ENCODE measurements around the gene ATP10B.
"Not testable (repeated sequence)": the region's sequence is repeated elsewhere in the genome, so short reads cannot be mapped to it uniquely, and the experiment has no call there.

ATP10B gene

DNA sequence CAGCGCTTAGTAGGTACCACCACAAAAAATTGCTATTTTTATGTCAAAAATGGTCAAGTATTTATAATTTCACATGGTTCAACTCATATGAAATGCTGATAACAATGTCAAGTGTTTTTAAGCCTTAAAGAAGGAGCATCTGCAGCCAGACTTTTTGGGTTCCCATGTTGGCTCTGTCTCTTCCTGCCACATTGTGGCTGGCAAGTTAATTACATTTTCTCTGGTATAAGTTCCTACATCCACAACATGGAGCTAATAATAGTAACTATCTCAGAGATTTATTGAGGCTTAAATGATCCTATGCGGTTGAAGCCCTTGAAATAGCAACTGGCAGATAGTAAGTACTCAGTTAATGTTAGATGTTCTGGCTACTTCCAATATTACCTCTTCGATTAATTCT is 5.4 kb downstream of the ATP10B start:
- Histone ChIP-seq H3K27me3 (ENCODE audit: low read depth, low read length) (no peaks in the 10 kb centered on the region), H3K9me3 (ENCODE audit: control insufficient read depth in 1 of 2, low read length in 2 of 2) (no peaks in the 10 kb centered on the region), H3K27ac (ENCODE audit: low read length) (no peak overlapping the region), H3K4me1 (ENCODE audit: control insufficient read depth in 1 of 2, insufficient read depth in 2 of 2, low read length in 2 of 2) (no peaks in the 10 kb centered on the region), H3K4me3 (ENCODE audit: low read depth in 1 of 2, low read length in 2 of 2) (no peak overlapping the region), H3K36me3 (ENCODE audit: control insufficient read depth in 1 of 2, insufficient read depth in 2 of 2, low read length in 2 of 2) (no peaks in the 10 kb centered on the region)

- Histone ChIP-seq H3K9me3 (ENCODE audit: control insufficient read depth in 1 of 2, low read length in 2 of 2) (no peaks in the 10 kb centered on the region), H3K27me3 (ENCODE audit: low read depth, low read length) (no peaks in the 10 kb centered on the region), H3K27ac (ENCODE audit: low read length) (no peak overlapping the region), H3K4me1 (ENCODE audit: control insufficient read depth in 1 of 2, insufficient read depth in 2 of 2, low read length in 2 of 2) (no peaks in the 10 kb centered on the region), H3K4me3 (ENCODE audit: low read depth in 1 of 2, low read length in 2 of 2) (no peak overlapping the region), H3K36me3 (ENCODE audit: control insufficient read depth in 1 of 2, insufficient read depth in 2 of 2, low read length in 2 of 2) (no peaks in the 10 kb centered on the region)
Measured at GRCh38 chr5:160844177-160844576, 7.8 kb downstream of the ATP10B start.

DNA sequence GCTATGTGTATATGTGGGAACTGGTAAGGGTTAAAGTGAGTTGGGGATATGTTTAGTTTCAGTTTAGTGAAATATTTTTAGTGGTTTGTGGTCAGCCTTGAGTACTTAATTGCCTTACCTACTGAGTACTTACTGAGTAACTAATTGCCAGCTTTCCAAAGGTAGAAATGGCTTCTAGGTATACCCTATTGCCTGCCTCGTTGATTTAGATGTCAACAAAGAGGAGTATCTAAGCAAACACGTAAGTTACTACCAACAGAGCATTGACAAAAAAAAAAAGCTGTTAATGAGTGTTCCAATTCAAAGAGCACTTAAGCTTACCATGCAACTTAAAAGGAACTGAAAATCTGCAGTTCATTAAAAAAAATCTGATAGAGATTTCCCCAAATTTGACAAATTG is 8.8 kb downstream of the ATP10B start:
- no peak overlapping the region for H3K27ac ChIP-seq (ENCODE audit: low read length)
- H3K4me1 ChIP-seq (ENCODE audit: control insufficient read depth in 1 of 2, insufficient read depth in 2 of 2, low read length in 2 of 2) = no peaks in the 10 kb centered on the region
- no peaks in the 10 kb centered on the region for H3K27me3 ChIP-seq (ENCODE audit: low read depth, low read length)
- H3K9me3 ChIP-seq (ENCODE audit: control insufficient read depth in 1 of 2, low read length in 2 of 2) = no peaks in the 10 kb centered on the region
- no peaks in the 10 kb centered on the region for H3K36me3 ChIP-seq (ENCODE audit: control insufficient read depth in 1 of 2, insufficient read depth in 2 of 2, low read length in 2 of 2)
- H3K4me3 ChIP-seq (ENCODE audit: low read depth in 1 of 2, low read length in 2 of 2) = no peak overlapping the region

- H3K36me3 ChIP-seq (ENCODE audit: control insufficient read depth in 1 of 2, insufficient read depth in 2 of 2, low read length in 2 of 2) = no peaks in the 10 kb centered on the region
- H3K9me3 ChIP-seq (ENCODE audit: control insufficient read depth in 1 of 2, low read length in 2 of 2) = peaks cover 0 to 5% of the 10 kb centered on the region in 2 donors
- no peaks in the 10 kb centered on the region for H3K4me1 ChIP-seq (ENCODE audit: control insufficient read depth in 1 of 2, insufficient read depth in 2 of 2, low read length in 2 of 2)
- no peaks in the 10 kb centered on the region for H3K27me3 ChIP-seq (ENCODE audit: low read depth, low read length)
- H3K27ac ChIP-seq (ENCODE audit: low read length) = no peak overlapping the region
- no peak overlapping the region for H3K4me3 ChIP-seq (ENCODE audit: low read depth in 1 of 2, low read length in 2 of 2)
Measured at GRCh38 chr5:160837749-160838593, 14.0 kb downstream of the ATP10B start.

- no peaks in the 10 kb centered on the region for H3K27me3 ChIP-seq (ENCODE audit: low read depth, low read length)
- H3K4me3 ChIP-seq (ENCODE audit: low read depth in 1 of 2, low read length in 2 of 2) = no peak overlapping the region
- peaks cover 3 to 8% of the 10 kb centered on the region in 2 donors for H3K9me3 ChIP-seq (ENCODE audit: control insufficient read depth in 1 of 2, low read length in 2 of 2)
- H3K4me1 ChIP-seq (ENCODE audit: control insufficient read depth in 1 of 2, insufficient read depth in 2 of 2, low read length in 2 of 2) = no peaks in the 10 kb centered on the region
- H3K36me3 ChIP-seq (ENCODE audit: control insufficient read depth in 1 of 2, insufficient read depth in 2 of 2, low read length in 2 of 2) = no peaks in the 10 kb centered on the region
- no peak overlapping the region for H3K27ac ChIP-seq (ENCODE audit: low read length)
Measured at GRCh38 chr5:160837211-160837610, 14.8 kb downstream of the ATP10B start.

GRCh38 chr5:160835818-160836528 is 16.0 kb downstream of the ATP10B start:
- H3K36me3 ChIP-seq (ENCODE audit: control insufficient read depth in 1 of 2, insufficient read depth in 2 of 2, low read length in 2 of 2) = no peaks in the 10 kb centered on the region
- H3K27me3 ChIP-seq (ENCODE audit: low read depth, low read length) = no peaks in the 10 kb centered on the region
- no peaks in the 10 kb centered on the region for H3K4me1 ChIP-seq (ENCODE audit: control insufficient read depth in 1 of 2, insufficient read depth in 2 of 2, low read length in 2 of 2)
- no peak overlapping the region for H3K27ac ChIP-seq (ENCODE audit: low read length)
- peaks cover 3 to 8% of the 10 kb centered on the region in 2 donors for H3K9me3 ChIP-seq (ENCODE audit: control insufficient read depth in 1 of 2, low read length in 2 of 2)
- H3K4me3 ChIP-seq (ENCODE audit: low read depth in 1 of 2, low read length in 2 of 2) = no peak overlapping the region

DNA sequence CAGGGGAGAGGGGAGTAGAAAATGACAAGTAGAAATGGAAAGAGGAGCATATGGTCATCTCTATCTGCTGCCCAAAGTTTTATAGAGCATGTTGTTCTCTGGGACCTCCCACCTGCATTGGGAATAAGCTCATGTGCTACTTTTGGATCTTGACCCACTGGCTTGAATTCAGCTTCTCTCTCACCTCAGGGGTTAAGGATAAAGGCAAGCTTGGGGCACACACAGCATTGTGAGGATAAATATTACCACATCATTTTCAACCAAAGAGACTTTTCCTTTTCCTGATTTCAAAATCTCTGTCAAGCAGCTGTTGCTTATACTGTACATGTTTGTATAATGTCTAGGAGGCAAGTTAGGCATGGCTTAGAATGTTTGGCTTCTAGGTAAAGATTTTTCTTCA is 16.6 kb downstream of the ATP10B start:
- no peaks in the 10 kb centered on the region for H3K36me3 ChIP-seq (ENCODE audit: control insufficient read depth in 1 of 2, insufficient read depth in 2 of 2, low read length in 2 of 2)
- no peaks in the 10 kb centered on the region for H3K27me3 ChIP-seq (ENCODE audit: low read depth, low read length)
- no peak overlapping the region for H3K27ac ChIP-seq (ENCODE audit: low read length)
- no peaks in the 10 kb centered on the region for H3K4me1 ChIP-seq (ENCODE audit: control insufficient read depth in 1 of 2, insufficient read depth in 2 of 2, low read length in 2 of 2)
- peaks cover 3 to 8% of the 10 kb centered on the region in 2 donors for H3K9me3 ChIP-seq (ENCODE audit: control insufficient read depth in 1 of 2, low read length in 2 of 2)
- no peak overlapping the region for H3K4me3 ChIP-seq (ENCODE audit: low read depth in 1 of 2, low read length in 2 of 2)

GRCh38 chr5:160833806-160834205 is 18.2 kb downstream of the ATP10B start:
- Histone ChIP-seq H3K4me1 (ENCODE audit: control insufficient read depth in 1 of 2, insufficient read depth in 2 of 2, low read length in 2 of 2) (no peaks in the 10 kb centered on the region), H3K9me3 (ENCODE audit: control insufficient read depth in 1 of 2, low read length in 2 of 2) (peaks cover 3 to 8% of the 10 kb centered on the region in 2 donors), H3K36me3 (ENCODE audit: control insufficient read depth in 1 of 2, insufficient read depth in 2 of 2, low read length in 2 of 2) (no peaks in the 10 kb centered on the region), H3K4me3 (ENCODE audit: low read depth in 1 of 2, low read length in 2 of 2) (no peak overlapping the region), H3K27ac (ENCODE audit: low read length) (no peak overlapping the region), H3K27me3 (ENCODE audit: low read depth, low read length) (no peaks in the 10 kb centered on the region)

DNA sequence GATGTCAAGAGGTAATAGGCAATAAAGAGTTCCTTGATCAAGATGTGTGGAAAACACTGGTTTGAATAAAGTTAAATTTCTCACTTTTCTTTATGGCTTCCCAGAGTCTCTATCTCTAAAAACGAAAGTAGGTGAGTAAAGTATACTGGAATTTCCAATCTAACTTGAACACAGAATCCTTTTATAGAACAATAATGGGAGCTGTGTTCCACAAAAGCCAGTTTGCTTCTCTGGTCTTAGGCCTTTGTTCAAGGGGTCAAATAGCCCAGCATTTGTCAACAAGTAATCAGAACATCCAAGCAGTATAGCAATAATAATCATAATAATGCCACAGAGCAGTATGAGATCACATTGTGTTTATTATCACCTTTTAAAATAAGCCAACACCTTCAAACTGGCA is 20.2 kb downstream of the ATP10B start:
- Histone ChIP-seq H3K27ac (ENCODE audit: low read length) (no peak overlapping the region), H3K36me3 (ENCODE audit: control insufficient read depth in 1 of 2, insufficient read depth in 2 of 2, low read length in 2 of 2) (no peaks in the 10 kb centered on the region), H3K4me3 (ENCODE audit: low read depth in 1 of 2, low read length in 2 of 2) (no peak overlapping the region), H3K9me3 (ENCODE audit: control insufficient read depth in 1 of 2, low read length in 2 of 2) (peaks cover 3 to 9% of the 10 kb centered on the region in 2 donors), H3K27me3 (ENCODE audit: low read depth, low read length) (no peaks in the 10 kb centered on the region), H3K4me1 (ENCODE audit: control insufficient read depth in 1 of 2, insufficient read depth in 2 of 2, low read length in 2 of 2) (no peaks in the 10 kb centered on the region)

GRCh38 chr5:160824301-160825001 is 27.6 kb downstream of the ATP10B start:
- Histone ChIP-seq H3K27me3 (ENCODE audit: low read depth, low read length) (no peaks in the 10 kb centered on the region), H3K4me1 (ENCODE audit: control insufficient read depth in 1 of 2, insufficient read depth in 2 of 2, low read length in 2 of 2) (no peaks in the 10 kb centered on the region), H3K36me3 (ENCODE audit: control insufficient read depth in 1 of 2, insufficient read depth in 2 of 2, low read length in 2 of 2) (no peaks in the 10 kb centered on the region), H3K27ac (ENCODE audit: low read length) (no peak overlapping the region), H3K4me3 (ENCODE audit: low read depth in 1 of 2, low read length in 2 of 2) (no peak overlapping the region), H3K9me3 (ENCODE audit: control insufficient read depth in 1 of 2, low read length in 2 of 2) (peaks cover 0 to 11% of the 10 kb centered on the region in 2 donors)

DNA sequence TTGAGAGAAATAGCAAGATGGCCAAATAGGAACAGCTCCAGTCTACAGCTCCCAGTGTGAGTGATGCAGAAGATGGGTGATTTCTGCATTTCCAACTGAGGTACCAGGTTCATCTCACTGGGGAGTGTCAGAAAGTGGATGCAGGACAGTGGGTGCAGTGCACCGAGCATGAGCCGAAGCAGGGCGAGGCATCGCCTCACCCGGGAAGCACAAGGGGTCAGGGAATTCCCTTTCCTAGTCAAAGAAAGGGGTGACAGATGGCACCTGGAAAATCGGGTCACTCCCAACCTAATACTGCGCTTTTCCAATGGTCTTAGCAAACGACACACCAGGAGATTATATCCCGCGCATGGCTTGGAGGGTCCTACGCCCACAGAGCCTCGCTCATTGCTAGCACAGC is 39.0 kb downstream of the ATP10B start:
- H3K4me1 ChIP-seq (ENCODE audit: control insufficient read depth in 1 of 2, insufficient read depth in 2 of 2, low read length in 2 of 2); H3K36me3 ChIP-seq (ENCODE audit: control insufficient read depth in 1 of 2, insufficient read depth in 2 of 2, low read length in 2 of 2); H3K9me3 ChIP-seq (ENCODE audit: control insufficient read depth in 1 of 2, low read length in 2 of 2); H3K4me3 ChIP-seq (ENCODE audit: low read depth in 1 of 2, low read length in 2 of 2); H3K27me3 ChIP-seq (ENCODE audit: low read depth, low read length); H3K27ac ChIP-seq (ENCODE audit: low read length): not testable (repeated sequence)

Measured in muscle layer of duodenum (tissue), 2 donors.